Caco-2 (cell line): Measurements from ENCODE around the gene SCN1B. TPM values are rescaled to one million over a fixed set of nuclear protein-coding genes. Genes with fewer than 3 reads are reported as not detected.

Experiments
- BruUV-seq: library from RNA; stranded (reverse); fragments of 400-500 nt; replicated peaks from 2 replicates; lab custom pipeline; 2021; lab: Mats Ljungman, UMichigan
- CTCF ChIA-PET: fragments of 300-600 bp; sonication (Branson Sonifier 250); formaldehyde crosslinking; loops from one replicate; lab custom pipeline; 2022; ENCODE audit warnings: antibody characterized with exemption; lab: Charles Lee
- POLR2A ChIA-PET: fragments of 300-600 bp; sonication (Branson Sonifier 250); formaldehyde crosslinking; loops from one replicate; lab custom pipeline; 2022; ENCODE audit warnings: antibody characterized with exemption; lab: Charles Lee
- DNase-seq, 2 experiments: peaks; one replicate each; pipeline versions ENCODE4 v3.0.0 to v3.0.0-alpha.2; 2020 to 2022
- H3K27me3 ChIP-seq: replicated peaks from 2 replicates; pipeline ENCODE4 v1.6.0; 2011; ENCODE audit warnings: low read length; ENCODE audit not compliant: control insufficient read depth, insufficient read depth
- H3K36me3 ChIP-seq: 2 replicates; pipeline ENCODE4 v1.5.1; 2011; ENCODE audit warnings: low read length; ENCODE audit not compliant: control insufficient read depth, insufficient read depth
- H3K4me1 ChIP-seq: fragments of 250-450 bp; sonication (Bioruptor Pico); 2 replicates; pipeline ENCODE4 v1.5.1; 2020; ENCODE audit warnings: mild to moderate bottlenecking
- H3K4me3 ChIP-seq: 2 replicates; pipeline ENCODE4 v1.5.1; 2011; ENCODE audit warnings: low read depth, mild to moderate bottlenecking, control low read depth, low read length
- H3K9me3 ChIP-seq: fragments of 250-450 bp; sonication (Bioruptor Pico); 2 replicates; pipeline ENCODE4 v1.5.1; 2020; ENCODE audit warnings: mild to moderate bottlenecking, moderate library complexity
- H3K27ac Mint-ChIP-seq: one replicate; pipeline ENCODE4 v1.8.0; 2022; ENCODE audit warnings: mixed read lengths; ENCODE audit not compliant: unreplicated experiment
- H3K27me3 Mint-ChIP-seq: one replicate; pipeline ENCODE4 v1.8.0; 2022; ENCODE audit warnings: mixed read lengths; ENCODE audit not compliant: insufficient read depth, unreplicated experiment
- H3K36me3 Mint-ChIP-seq: one replicate; pipeline ENCODE4 v1.8.0; 2022; ENCODE audit warnings: mild to moderate bottlenecking, mixed read lengths; ENCODE audit not compliant: insufficient read depth, unreplicated experiment
- H3K4me1 Mint-ChIP-seq: one replicate; pipeline ENCODE4 v1.8.0; 2022; ENCODE audit warnings: low read depth, mixed read lengths; ENCODE audit not compliant: unreplicated experiment
- H3K4me3 Mint-ChIP-seq: one replicate; pipeline ENCODE4 v1.8.0; 2022; ENCODE audit warnings: mild to moderate bottlenecking, moderate library complexity, mixed read lengths; ENCODE audit not compliant: unreplicated experiment
- H3K9me3 Mint-ChIP-seq: one replicate; pipeline ENCODE4 v1.8.0; 2022; ENCODE audit warnings: mixed read lengths; ENCODE audit not compliant: unreplicated experiment
- CTCF ChIP-seq, 2 experiments: fragments of 200-600 bp in 1 of 2; IDR thresholded peaks; 1 replicate in 1 of 2; 2 replicates in 1 of 2; pipeline versions ENCODE4 v1.5.1 to v1.8.0; 2011 to 2022; ENCODE audit warnings: antibody characterized with exemption in 1 of 2, control low read depth in 1 of 2, inconsistent platforms in 1 of 2, low read depth in 1 of 2, low read length in 1 of 2, mild to moderate bottlenecking in 1 of 2, moderate library complexity in 1 of 2; ENCODE audit not compliant: insufficient read depth in 1 of 2, severe bottlenecking in 1 of 2, unreplicated experiment in 1 of 2
- intact Hi-C: fragments of 100-400 bp; cut with micrococcal nuclease; formaldehyde crosslinking; loops from one replicate; pipeline ENCODE4 v1.10.0; 2022; ENCODE audit not compliant: unreplicated experiment
- total RNA-seq: library from RNA; stranded (reverse); gene quantifications from 2 replicates; pipeline ENCODE4 v1.2.3, GENCODE V29; 2022

Gene SCN1B
- total RNA-seq, 1 experiment from 2014 or later, result 1.7 TPM

- POLR2A ChIA-PET, result interaction anchor here (0.6 kb wide), 1 partner anchor 12 kb away, joined by 3 read pairs; no protein-coding TSS in a partner anchor
- CTCF ChIA-PET, result interaction anchor here (0.6 kb wide), 1 partner anchor 972 kb away, joined by 3 read pairs; no protein-coding TSS in a partner anchor
- Mint-ChIP-seq H3K4me1 (peaks cover 32% of the 10 kb centered on the region), H3K36me3 (peaks cover 95% of the 10 kb centered on the region), H3K4me3 (no peak overlapping the region), H3K27ac (peak overlapping the region; percentile 23), H3K9me3 (no peaks in the 10 kb centered on the region), H3K27me3 (no peaks in the 10 kb centered on the region)
- BruUV-seq, result no TSS peak
- TF ChIP-seq CTCF (IDR thresholded peaks at IDR 0.05; ENCODE audit: insufficient read depth in 1 of 2, low read depth in 1 of 2, low read length in 1 of 2, severe bottlenecking in 1 of 2, unreplicated experiment in 1 of 2), result no peak
- DNase-seq, result no peak
- Histone ChIP-seq H3K4me3 (no peak overlapping the region), H3K27me3 (no peaks in the 10 kb centered on the region), H3K4me1 (peaks cover 25% of the 10 kb centered on the region), H3K36me3 (peaks cover 11% of the 10 kb centered on the region), H3K9me3 (no peaks in the 10 kb centered on the region)
- intact Hi-C loops, result no loop called here
Measured at GRCh38 chr19:35009424-35010415, 20.6 kb upstream of the SCN1B start.

DNA sequence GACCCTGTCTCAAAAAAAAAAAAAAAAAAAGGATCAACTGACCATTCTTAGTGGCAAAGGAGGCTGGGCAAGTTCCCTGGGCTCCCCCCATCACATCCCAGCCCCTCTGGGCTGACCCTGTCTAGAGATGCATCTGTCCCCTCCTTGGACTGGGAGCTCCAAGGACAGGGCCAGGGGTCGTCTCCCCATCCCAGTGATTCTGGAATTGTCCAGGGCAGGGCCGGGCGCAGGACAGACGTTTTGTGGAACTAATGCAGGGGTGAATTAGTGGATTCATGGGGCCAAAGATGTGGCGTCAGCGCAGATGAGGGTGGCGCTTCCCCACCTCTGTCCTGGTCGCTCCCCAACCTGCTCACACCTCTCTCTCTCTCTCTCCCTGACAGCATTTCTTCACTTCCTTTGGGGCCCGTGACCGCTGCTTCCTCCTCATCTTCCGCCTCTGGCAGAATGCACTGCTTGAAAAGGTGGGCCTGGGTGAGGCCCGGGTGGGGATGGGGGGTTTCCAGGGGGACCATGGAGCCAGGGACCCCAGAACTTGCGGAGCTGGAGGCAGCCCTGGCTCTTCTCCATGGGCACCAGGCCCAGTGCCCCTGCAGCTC lies 19.1 kb upstream of the SCN1B start:
- H3K4me1 ChIP-seq, result peaks cover 12% of the 10 kb centered on the region
- POLR2A ChIA-PET, result no interaction called here
- DNase-seq, result no peak
- H3K36me3 Mint-ChIP-seq, result peaks cover 96% of the 10 kb centered on the region
- H3K4me3 Mint-ChIP-seq, result no peak overlapping the region
- no peaks in the 10 kb centered on the region for H3K27me3 ChIP-seq
- CTCF ChIA-PET, result no interaction called here
- no peaks in the 10 kb centered on the region for H3K9me3 Mint-ChIP-seq
- H3K27ac Mint-ChIP-seq, result no peak overlapping the region
- H3K36me3 ChIP-seq, result peaks cover 13% of the 10 kb centered on the region
- H3K9me3 ChIP-seq, result no peaks in the 10 kb centered on the region
- no peaks in the 10 kb centered on the region for H3K27me3 Mint-ChIP-seq
- intact Hi-C loops, result no loop called here
- no peak overlapping the region for H3K4me3 ChIP-seq
- no peak for TF ChIP-seq CTCF (IDR thresholded peaks at IDR 0.05; ENCODE audit: insufficient read depth in 1 of 2, low read depth in 1 of 2, low read length in 1 of 2, severe bottlenecking in 1 of 2, unreplicated experiment in 1 of 2)
- BruUV-seq, result no TSS peak
- H3K4me1 Mint-ChIP-seq, result peaks cover 19% of the 10 kb centered on the region
